ENCODE results near the gene IL22RA1.

The IL22RA1 gene

DNA sequence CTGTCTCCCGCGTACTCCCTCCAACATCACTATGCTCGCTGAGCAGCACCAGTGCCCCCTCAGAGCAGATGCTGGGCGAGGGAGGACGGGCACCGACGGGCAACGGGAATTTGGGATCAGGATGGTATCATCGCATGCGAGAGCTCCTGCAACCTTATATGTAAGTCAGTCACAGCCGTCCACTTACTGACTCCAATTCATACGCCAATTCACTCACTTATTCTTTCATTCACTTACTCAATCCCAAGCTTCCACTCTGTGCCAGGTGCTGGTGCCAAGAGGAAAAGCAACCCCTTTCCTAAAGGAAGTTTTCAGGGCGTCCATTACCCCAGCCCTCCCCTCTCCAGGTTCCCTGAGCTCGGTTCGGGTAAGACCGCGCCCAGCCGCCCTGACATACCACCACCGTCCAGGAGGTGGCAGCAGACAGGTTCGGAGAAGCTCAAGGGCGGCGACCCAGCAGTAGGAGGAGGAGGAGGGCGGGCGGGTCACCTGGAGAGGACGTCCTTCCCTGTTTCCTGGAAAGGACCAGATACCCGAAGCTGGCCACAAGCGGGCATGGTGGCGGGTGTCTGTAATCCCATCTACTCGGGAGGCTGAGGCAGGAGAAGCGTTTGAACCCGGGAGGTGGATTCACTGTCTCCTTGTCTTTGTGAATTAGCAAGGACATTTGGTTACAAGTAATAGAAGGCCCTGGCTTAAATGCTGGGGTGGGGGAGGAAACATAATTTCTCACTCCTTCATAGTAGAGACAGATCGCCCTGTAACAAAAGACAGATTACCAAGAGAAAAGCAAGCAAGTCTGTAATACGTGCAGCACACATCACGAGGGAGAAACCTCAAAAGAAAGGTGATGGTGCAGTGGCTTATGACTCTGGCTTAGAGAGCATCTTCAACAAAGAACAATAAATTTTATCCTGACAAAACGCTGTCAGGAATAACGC, 7.6 kb upstream of the IL22RA1 start:
- Histone ChIP-seq H3K4me1 (ENCODE audit: control insufficient read depth in 1 of 2, insufficient read depth in 2 of 2, low read length in 2 of 2) (peaks cover 3 to 7% of the 10 kb centered on the region in 2 donors), H3K9me3 (ENCODE audit: control insufficient read depth in 1 of 2, low read length in 2 of 2) (no peaks in the 10 kb centered on the region), H3K27ac (ENCODE audit: low read length) (peak overlapping the region; percentile 74), H3K36me3 (ENCODE audit: control insufficient read depth in 1 of 2, insufficient read depth in 2 of 2, low read length in 2 of 2) (no peaks in the 10 kb centered on the region), H3K4me3 (ENCODE audit: low read depth in 1 of 2, low read length in 2 of 2) (peak overlapping the region in 1 of 2 donors; percentile 47), H3K27me3 (ENCODE audit: low read depth, low read length) (no peaks in the 10 kb centered on the region)

- Histone ChIP-seq H3K36me3 (ENCODE audit: control insufficient read depth in 1 of 2, insufficient read depth in 2 of 2, low read length in 2 of 2) (no peaks in the 10 kb centered on the region), H3K27ac (ENCODE audit: low read length) (no peak overlapping the region), H3K4me1 (ENCODE audit: control insufficient read depth in 1 of 2, insufficient read depth in 2 of 2, low read length in 2 of 2) (peaks cover 3 to 7% of the 10 kb centered on the region in 2 donors), H3K9me3 (ENCODE audit: control insufficient read depth in 1 of 2, low read length in 2 of 2) (no peaks in the 10 kb centered on the region), H3K4me3 (ENCODE audit: low read depth in 1 of 2, low read length in 2 of 2) (peak overlapping the region in 1 of 2 donors; percentile 47), H3K27me3 (ENCODE audit: low read depth, low read length) (no peaks in the 10 kb centered on the region)
Measured at GRCh38 chr1:24149866-24150233, 6.9 kb upstream of the IL22RA1 start.

- H3K4me1 ChIP-seq (ENCODE audit: control insufficient read depth in 1 of 2, insufficient read depth in 2 of 2, low read length in 2 of 2) = peaks cover 3 to 7% of the 10 kb centered on the region in 2 donors
- no peaks in the 10 kb centered on the region for H3K9me3 ChIP-seq (ENCODE audit: control insufficient read depth in 1 of 2, low read length in 2 of 2)
- no peak overlapping the region for H3K27ac ChIP-seq (ENCODE audit: low read length)
- no peak overlapping the region for H3K4me3 ChIP-seq (ENCODE audit: low read depth in 1 of 2, low read length in 2 of 2)
- no peaks in the 10 kb centered on the region for H3K27me3 ChIP-seq (ENCODE audit: low read depth, low read length)
- H3K36me3 ChIP-seq (ENCODE audit: control insufficient read depth in 1 of 2, insufficient read depth in 2 of 2, low read length in 2 of 2) = no peaks in the 10 kb centered on the region
Measured at GRCh38 chr1:24147816-24148215, 4.9 kb upstream of the IL22RA1 start.

GRCh38 chr1:24147194-24147593, 4.3 kb upstream of the IL22RA1 start:
- H3K27me3 ChIP-seq (ENCODE audit: low read depth, low read length) = no peaks in the 10 kb centered on the region
- no peaks in the 10 kb centered on the region for H3K9me3 ChIP-seq (ENCODE audit: control insufficient read depth in 1 of 2, low read length in 2 of 2)
- no peak overlapping the region for H3K4me3 ChIP-seq (ENCODE audit: low read depth in 1 of 2, low read length in 2 of 2)
- H3K4me1 ChIP-seq (ENCODE audit: control insufficient read depth in 1 of 2, insufficient read depth in 2 of 2, low read length in 2 of 2) = peaks cover 3 to 7% of the 10 kb centered on the region in 2 donors
- H3K27ac ChIP-seq (ENCODE audit: low read length) = no peak overlapping the region
- H3K36me3 ChIP-seq (ENCODE audit: control insufficient read depth in 1 of 2, insufficient read depth in 2 of 2, low read length in 2 of 2) = no peaks in the 10 kb centered on the region

- no peak overlapping the region for H3K27ac ChIP-seq (ENCODE audit: low read length)
- no peaks in the 10 kb centered on the region for H3K9me3 ChIP-seq (ENCODE audit: control insufficient read depth in 1 of 2, low read length in 2 of 2)
- H3K36me3 ChIP-seq (ENCODE audit: control insufficient read depth in 1 of 2, insufficient read depth in 2 of 2, low read length in 2 of 2) = no peaks in the 10 kb centered on the region
- H3K4me1 ChIP-seq (ENCODE audit: control insufficient read depth in 1 of 2, insufficient read depth in 2 of 2, low read length in 2 of 2) = no peaks in the 10 kb centered on the region
- no peak overlapping the region for H3K4me3 ChIP-seq (ENCODE audit: low read depth in 1 of 2, low read length in 2 of 2)
- no peaks in the 10 kb centered on the region for H3K27me3 ChIP-seq (ENCODE audit: low read depth, low read length)
Measured at GRCh38 chr1:24141311-24141997, 1.5 kb downstream of the IL22RA1 start.

- H3K4me3 ChIP-seq (ENCODE audit: low read depth in 1 of 2, low read length in 2 of 2) = no peak overlapping the region
- no peaks in the 10 kb centered on the region for H3K4me1 ChIP-seq (ENCODE audit: control insufficient read depth in 1 of 2, insufficient read depth in 2 of 2, low read length in 2 of 2)
- no peak overlapping the region for H3K27ac ChIP-seq (ENCODE audit: low read length)
Measured at GRCh38 chr1:24140741-24141181, 2.2 kb downstream of the IL22RA1 start.

DNA sequence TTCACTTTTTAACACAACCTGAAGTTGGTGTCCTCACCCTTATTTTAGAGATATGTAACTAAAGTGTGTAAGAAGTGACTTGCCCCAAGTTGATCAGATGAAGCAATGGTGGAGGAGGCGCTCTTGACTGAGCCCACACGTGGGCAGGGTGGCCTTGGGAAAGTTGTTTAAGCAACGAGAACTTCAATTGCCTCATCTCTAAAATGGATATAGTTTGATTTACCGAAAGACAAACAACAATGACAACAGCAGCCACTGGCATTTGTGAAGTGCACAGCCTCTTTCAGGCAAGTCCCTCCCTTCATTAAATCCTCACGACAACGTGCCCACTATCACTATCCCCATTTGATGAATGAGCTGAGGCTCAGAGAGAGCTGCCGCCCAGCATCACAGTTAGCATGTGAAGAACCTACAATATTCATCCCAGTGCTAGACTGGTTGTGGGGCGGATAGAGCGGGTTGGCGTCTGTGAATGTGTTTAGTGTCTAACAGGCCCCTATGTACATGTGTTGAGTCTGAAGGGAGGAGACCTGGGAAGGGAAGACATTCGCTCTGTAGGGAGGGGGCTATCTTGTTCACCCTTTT, 3.0 kb downstream of the IL22RA1 start:
- no peak overlapping the region for H3K4me3 ChIP-seq (ENCODE audit: low read depth in 1 of 2, low read length in 2 of 2)
- no peaks in the 10 kb centered on the region for H3K36me3 ChIP-seq (ENCODE audit: control insufficient read depth in 1 of 2, insufficient read depth in 2 of 2, low read length in 2 of 2)
- no peak overlapping the region for H3K27ac ChIP-seq (ENCODE audit: low read length)
- H3K27me3 ChIP-seq (ENCODE audit: low read depth, low read length) = no peaks in the 10 kb centered on the region
- H3K4me1 ChIP-seq (ENCODE audit: control insufficient read depth in 1 of 2, insufficient read depth in 2 of 2, low read length in 2 of 2) = no peaks in the 10 kb centered on the region
- H3K9me3 ChIP-seq (ENCODE audit: control insufficient read depth in 1 of 2, low read length in 2 of 2) = no peaks in the 10 kb centered on the region

More at GRCh38 chr1:24140741-24141181, 2.2 kb downstream of the IL22RA1 start:
- no peaks in the 10 kb centered on the region for H3K36me3 ChIP-seq (ENCODE audit: control insufficient read depth in 1 of 2, insufficient read depth in 2 of 2, low read length in 2 of 2)
- no peaks in the 10 kb centered on the region for H3K27me3 ChIP-seq (ENCODE audit: low read depth, low read length)
- no peaks in the 10 kb centered on the region for H3K9me3 ChIP-seq (ENCODE audit: control insufficient read depth in 1 of 2, low read length in 2 of 2)

DNA sequence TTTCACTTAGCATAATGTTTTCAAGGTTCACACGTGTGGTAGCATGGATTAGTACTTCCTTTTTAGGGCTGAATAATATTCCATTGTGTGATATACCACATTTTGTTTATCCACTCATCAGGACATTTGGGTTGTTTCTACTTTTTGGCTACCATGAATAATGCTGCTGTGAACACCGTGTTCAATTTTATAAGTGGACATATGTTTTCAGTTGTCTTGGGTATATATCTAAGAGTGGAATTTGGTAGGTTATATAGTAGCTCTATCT, 3.8 kb downstream of the IL22RA1 start:
- Histone ChIP-seq H3K9me3 (ENCODE audit: control insufficient read depth in 1 of 2, low read length in 2 of 2) (no peaks in the 10 kb centered on the region), H3K4me3 (ENCODE audit: low read depth in 1 of 2, low read length in 2 of 2) (no peak overlapping the region), H3K4me1 (ENCODE audit: control insufficient read depth in 1 of 2, insufficient read depth in 2 of 2, low read length in 2 of 2) (no peaks in the 10 kb centered on the region), H3K36me3 (ENCODE audit: control insufficient read depth in 1 of 2, insufficient read depth in 2 of 2, low read length in 2 of 2) (no peaks in the 10 kb centered on the region), H3K27ac (ENCODE audit: low read length) (no peak overlapping the region), H3K27me3 (ENCODE audit: low read depth, low read length) (no peaks in the 10 kb centered on the region)

GRCh38 chr1:24138476-24139221, 4.3 kb downstream of the IL22RA1 start:
- Histone ChIP-seq H3K36me3 (ENCODE audit: control insufficient read depth in 1 of 2, insufficient read depth in 2 of 2, low read length in 2 of 2) (no peaks in the 10 kb centered on the region), H3K4me3 (ENCODE audit: low read depth in 1 of 2, low read length in 2 of 2) (no peak overlapping the region), H3K27ac (ENCODE audit: low read length) (no peak overlapping the region), H3K9me3 (ENCODE audit: control insufficient read depth in 1 of 2, low read length in 2 of 2) (no peaks in the 10 kb centered on the region), H3K4me1 (ENCODE audit: control insufficient read depth in 1 of 2, insufficient read depth in 2 of 2, low read length in 2 of 2) (no peaks in the 10 kb centered on the region), H3K27me3 (ENCODE audit: low read depth, low read length) (no peaks in the 10 kb centered on the region)

DNA sequence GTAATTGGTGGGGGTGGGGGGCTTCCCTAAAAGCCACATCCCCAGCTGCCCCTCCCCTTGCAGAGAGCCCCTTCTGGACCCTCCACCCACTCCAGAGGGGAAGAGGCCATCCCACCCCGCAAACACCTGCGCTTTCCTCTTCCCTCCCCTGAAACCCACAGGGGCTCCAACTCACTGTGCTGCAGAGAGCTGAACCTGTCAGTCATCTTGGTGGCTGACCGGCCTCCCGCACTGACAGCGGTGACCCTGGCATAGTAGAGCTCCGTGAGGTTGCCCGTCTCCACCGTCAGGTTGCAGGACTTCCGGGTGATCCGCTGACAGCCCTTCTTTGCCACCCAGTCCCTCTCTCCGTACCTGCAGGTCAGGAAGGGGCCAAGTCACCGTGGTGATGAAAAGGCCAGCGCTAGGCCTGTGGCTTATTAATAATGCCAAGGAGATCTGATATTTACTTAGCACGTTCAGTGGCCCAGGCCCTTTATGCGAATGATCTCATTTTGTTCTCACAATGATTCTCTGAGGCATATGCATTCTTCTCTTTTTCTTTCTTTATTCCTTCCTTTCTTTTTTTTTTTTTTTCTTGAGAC, 5.9 kb downstream of the IL22RA1 start:
- H3K9me3 ChIP-seq (ENCODE audit: control insufficient read depth in 1 of 2, low read length in 2 of 2) = no peaks in the 10 kb centered on the region
- H3K36me3 ChIP-seq (ENCODE audit: control insufficient read depth in 1 of 2, insufficient read depth in 2 of 2, low read length in 2 of 2) = no peaks in the 10 kb centered on the region
- no peaks in the 10 kb centered on the region for H3K27me3 ChIP-seq (ENCODE audit: low read depth, low read length)
- H3K27ac ChIP-seq (ENCODE audit: low read length) = no peak overlapping the region
- H3K4me1 ChIP-seq (ENCODE audit: control insufficient read depth in 1 of 2, insufficient read depth in 2 of 2, low read length in 2 of 2) = no peaks in the 10 kb centered on the region
- no peak overlapping the region for H3K4me3 ChIP-seq (ENCODE audit: low read depth in 1 of 2, low read length in 2 of 2)

DNA sequence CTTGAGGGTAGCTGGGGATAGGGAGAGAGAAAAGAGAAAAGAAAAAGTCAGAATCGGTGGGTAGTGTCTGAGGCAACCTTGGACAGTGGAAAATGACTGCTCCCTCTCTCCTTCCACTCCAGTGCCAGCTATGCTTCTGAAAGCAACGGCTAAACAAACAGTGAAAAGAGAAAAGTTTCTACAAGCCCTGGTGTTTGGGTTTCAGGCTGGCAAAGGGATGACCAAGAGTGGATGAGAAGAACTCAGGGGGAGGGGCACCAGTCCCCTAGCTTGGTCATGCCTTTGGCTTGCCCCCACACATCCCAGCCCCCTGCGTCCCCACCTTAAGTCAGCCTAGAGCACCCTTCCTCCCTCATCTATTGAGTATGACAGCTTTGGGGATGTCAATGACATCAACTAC, 8.6 kb downstream of the IL22RA1 start:
- H3K9me3 ChIP-seq (ENCODE audit: control insufficient read depth in 1 of 2, low read length in 2 of 2) = peaks cover 0 to 5% of the 10 kb centered on the region in 2 donors
- H3K27me3 ChIP-seq (ENCODE audit: low read depth, low read length) = no peaks in the 10 kb centered on the region
- H3K27ac ChIP-seq (ENCODE audit: low read length) = no peak overlapping the region
- no peaks in the 10 kb centered on the region for H3K4me1 ChIP-seq (ENCODE audit: control insufficient read depth in 1 of 2, insufficient read depth in 2 of 2, low read length in 2 of 2)
- no peak overlapping the region for H3K4me3 ChIP-seq (ENCODE audit: low read depth in 1 of 2, low read length in 2 of 2)
- no peaks in the 10 kb centered on the region for H3K36me3 ChIP-seq (ENCODE audit: control insufficient read depth in 1 of 2, insufficient read depth in 2 of 2, low read length in 2 of 2)
